Measurements from ENCODE around the gene LARGE2. TPM values are rescaled to one million over a fixed set of nuclear protein-coding genes. Genes with fewer than 3 reads are reported as not detected.

The LARGE2 gene
- total RNA-seq, 1 experiment from 2014 or later = 67.6 TPM

DNA sequence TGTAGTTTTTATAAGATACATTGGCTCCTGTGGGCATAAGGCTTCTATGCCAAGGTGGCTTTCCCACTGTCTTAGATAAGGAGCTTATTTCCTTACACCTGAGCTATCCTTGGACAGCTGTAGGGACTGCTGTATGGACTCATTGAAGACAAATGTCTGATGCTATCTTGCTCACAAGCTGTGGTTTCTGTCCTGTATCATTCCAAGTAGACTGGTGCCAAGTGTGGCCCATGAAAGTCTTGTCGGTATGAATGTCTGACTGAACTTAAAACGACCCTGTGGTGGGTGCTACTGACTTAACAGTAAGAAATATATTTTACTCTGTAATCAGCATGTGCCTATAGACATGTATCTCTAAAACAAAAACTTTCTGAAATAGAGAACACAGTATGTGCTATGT is 45.0 kb downstream of the LARGE2 start:
- TF ChIP-seq YY1 (IDR thresholded peaks at IDR 0.05; ENCODE audit: extremely low read depth, insufficient replicate concordance, low read depth, low read length) (no peak), ZFX (IDR thresholded peaks at IDR 0.05) (no peak), ZNF274 (IDR thresholded peaks at IDR 0.05; ENCODE audit: low read depth, low read length) (no peak), CBX3 (IDR thresholded peaks at IDR 0.05; ENCODE audit: low read depth) (no peak), TCF7L2 (IDR thresholded peaks at IDR 0.05; ENCODE audit: borderline replicate concordance, extremely low read depth, insufficient read depth, insufficient read length) (no peak)
- TF ChIP-seq, protein P1, sequence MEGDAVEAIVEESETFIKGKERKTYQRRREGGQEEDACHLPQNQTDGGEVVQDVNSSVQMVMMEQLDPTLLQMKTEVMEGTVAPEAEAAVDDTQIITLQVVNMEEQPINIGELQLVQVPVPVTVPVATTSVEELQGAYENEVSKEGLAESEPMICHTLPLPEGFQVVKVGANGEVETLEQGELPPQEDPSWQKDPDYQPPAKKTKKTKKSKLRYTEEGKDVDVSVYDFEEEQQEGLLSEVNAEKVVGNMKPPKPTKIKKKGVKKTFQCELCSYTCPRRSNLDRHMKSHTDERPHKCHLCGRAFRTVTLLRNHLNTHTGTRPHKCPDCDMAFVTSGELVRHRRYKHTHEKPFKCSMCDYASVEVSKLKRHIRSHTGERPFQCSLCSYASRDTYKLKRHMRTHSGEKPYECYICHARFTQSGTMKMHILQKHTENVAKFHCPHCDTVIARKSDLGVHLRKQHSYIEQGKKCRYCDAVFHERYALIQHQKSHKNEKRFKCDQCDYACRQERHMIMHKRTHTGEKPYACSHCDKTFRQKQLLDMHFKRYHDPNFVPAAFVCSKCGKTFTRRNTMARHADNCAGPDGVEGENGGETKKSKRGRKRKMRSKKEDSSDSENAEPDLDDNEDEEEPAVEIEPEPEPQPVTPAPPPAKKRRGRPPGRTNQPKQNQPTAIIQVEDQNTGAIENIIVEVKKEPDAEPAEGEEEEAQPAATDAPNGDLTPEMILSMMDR (IDR thresholded peaks at IDR 0.05 in 2 of 3, conservative IDR thresholded peaks at IDR 0.05 in 1 of 3; ENCODE audit: borderline replicate concordance in 1 of 3, insufficient read depth in 1 of 3, low read depth in 2 of 3, low read length in 2 of 3) = no peak
- POLR2A ChIA-PET = no interaction called here
- no peak for DNase-seq (ENCODE audit: low read depth, low spot score)

DNA sequence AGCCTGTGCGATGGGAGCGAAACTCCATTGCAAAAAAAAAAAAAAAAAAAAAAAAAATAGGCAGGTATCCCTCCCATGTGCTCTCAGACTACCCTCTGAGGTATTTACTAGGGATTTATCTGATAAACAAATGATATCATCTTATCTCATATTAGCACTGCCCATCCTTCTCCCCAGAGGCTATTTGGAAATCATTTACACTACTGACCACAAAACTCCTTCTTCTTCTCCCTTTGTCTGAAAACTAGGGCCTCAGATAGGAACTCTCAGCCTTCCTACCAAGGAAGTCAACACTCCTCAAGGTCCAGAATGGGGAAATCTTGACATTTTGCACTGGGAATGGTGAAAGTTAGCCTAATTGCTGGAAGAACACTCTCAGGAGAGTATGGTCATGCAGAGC is 46.4 kb downstream of the LARGE2 start:
- Histone ChIP-seq H4K20me1 (ENCODE audit: insufficient read depth) (no peaks in the 10 kb centered on the region), H3K27ac (ENCODE audit: low read depth, low read length) (no peak overlapping the region), H3K79me2 (ENCODE audit: insufficient read depth, low read length) (no peaks in the 10 kb centered on the region), H3K9me2 (ENCODE audit: insufficient read depth) (no peaks in the 10 kb centered on the region), H3K9me3 (ENCODE audit: control insufficient read depth in 1 of 2, insufficient read depth in 1 of 2, low read depth in 1 of 2, low read length in 2 of 2) (no peaks in the 10 kb centered on the region), H2AFZ (ENCODE audit: low read depth, low read length, poor library complexity, severe bottlenecking) (no peak overlapping the region), H3K4me2 (ENCODE audit: low read length) (no peak overlapping the region), H3K9ac (ENCODE audit: low read length) (no peak overlapping the region), H3K36me3 (ENCODE audit: control insufficient read depth in 1 of 2, insufficient read depth in 2 of 2, low read length in 2 of 2) (no peaks in the 10 kb centered on the region), H3K4me3 (replicated peaks in 1 of 2; ENCODE audit: low read depth in 1 of 2, low read length in 2 of 2) (no peak overlapping the region), H3K4me1 (ENCODE audit: control insufficient read depth in 1 of 2, insufficient read depth in 2 of 2, low read length in 2 of 2) (no peaks in the 10 kb centered on the region), H3K27me3 (ENCODE audit: insufficient read depth, low read length) (no peaks in the 10 kb centered on the region)
- DNase-seq (ENCODE audit: low read depth, low spot score) (no peak), ATAC-seq (no peak)
- no TSS peak for BruUV-seq (replicated peaks)
- ChIA-PET POLR2A (no interaction called here), CTCF (no interaction called here), RAD21 (ENCODE audit: low non-redundant PET in 1 of 2, low total read pairs in 2 of 2, uncharacterized antibody in 2 of 2, unreplicated experiment in 2 of 2) (no interaction called here)
- intact Hi-C loops (cut with micrococcal nuclease) = loop anchor here (10.0 kb wide), 1 partner anchor 346 kb away; no protein-coding TSS in a partner anchor
- no peak for TF ChIP-seq EGR1 (IDR thresholded peaks at IDR 0.05; ENCODE audit: low read depth)
- TF ChIP-seq TCF7L2 (IDR thresholded peaks at IDR 0.05; ENCODE audit: borderline replicate concordance, extremely low read depth, insufficient read depth, insufficient read length) = no peak
- TF ChIP-seq CBX3 (IDR thresholded peaks at IDR 0.05; ENCODE audit: low read depth) = no peak
- TF ChIP-seq, protein P2, sequence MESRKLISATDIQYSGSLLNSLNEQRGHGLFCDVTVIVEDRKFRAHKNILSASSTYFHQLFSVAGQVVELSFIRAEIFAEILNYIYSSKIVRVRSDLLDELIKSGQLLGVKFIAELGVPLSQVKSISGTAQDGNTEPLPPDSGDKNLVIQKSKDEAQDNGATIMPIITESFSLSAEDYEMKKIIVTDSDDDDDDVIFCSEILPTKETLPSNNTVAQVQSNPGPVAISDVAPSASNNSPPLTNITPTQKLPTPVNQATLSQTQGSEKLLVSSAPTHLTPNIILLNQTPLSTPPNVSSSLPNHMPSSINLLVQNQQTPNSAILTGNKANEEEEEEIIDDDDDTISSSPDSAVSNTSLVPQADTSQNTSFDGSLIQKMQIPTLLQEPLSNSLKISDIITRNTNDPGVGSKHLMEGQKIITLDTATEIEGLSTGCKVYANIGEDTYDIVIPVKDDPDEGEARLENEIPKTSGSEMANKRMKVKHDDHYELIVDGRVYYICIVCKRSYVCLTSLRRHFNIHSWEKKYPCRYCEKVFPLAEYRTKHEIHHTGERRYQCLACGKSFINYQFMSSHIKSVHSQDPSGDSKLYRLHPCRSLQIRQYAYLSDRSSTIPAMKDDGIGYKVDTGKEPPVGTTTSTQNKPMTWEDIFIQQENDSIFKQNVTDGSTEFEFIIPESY (IDR thresholded peaks at IDR 0.05; ENCODE audit: extremely low read depth, insufficient replicate concordance, low read length) = no peak
- TF ChIP-seq POLR2AphosphoS5 (IDR thresholded peaks at IDR 0.05; ENCODE audit: low read depth, low read length) = no peak
- no peak for TF ChIP-seq ZFX (IDR thresholded peaks at IDR 0.05)
- no peak for TF ChIP-seq JUND (IDR thresholded peaks at IDR 0.05)
- TF ChIP-seq, protein P1 (IDR thresholded peaks at IDR 0.05 in 2 of 3, conservative IDR thresholded peaks at IDR 0.05 in 1 of 3; ENCODE audit: borderline replicate concordance in 1 of 3, insufficient read depth in 1 of 3, low read depth in 2 of 3, low read length in 2 of 3) = no peak
- no peak for TF ChIP-seq FOSL1 (IDR thresholded peaks at IDR 0.05; ENCODE audit: low read depth)
- TF ChIP-seq, protein P3, sequence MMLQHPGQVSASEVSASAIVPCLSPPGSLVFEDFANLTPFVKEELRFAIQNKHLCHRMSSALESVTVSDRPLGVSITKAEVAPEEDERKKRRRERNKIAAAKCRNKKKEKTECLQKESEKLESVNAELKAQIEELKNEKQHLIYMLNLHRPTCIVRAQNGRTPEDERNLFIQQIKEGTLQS (IDR thresholded peaks at IDR 0.05) = no peak

More for the DNA sequence above, 45.0 kb downstream of the LARGE2 start:
- Histone ChIP-seq H3K9me3 (ENCODE audit: control insufficient read depth in 1 of 2, insufficient read depth in 1 of 2, low read depth in 1 of 2, low read length in 2 of 2) (no peaks in the 10 kb centered on the region), H3K36me3 (ENCODE audit: control insufficient read depth in 1 of 2, insufficient read depth in 2 of 2, low read length in 2 of 2) (no peaks in the 10 kb centered on the region), H3K9ac (ENCODE audit: low read length) (no peak overlapping the region), H2AFZ (ENCODE audit: low read depth, low read length, poor library complexity, severe bottlenecking) (no peak overlapping the region), H3K9me2 (ENCODE audit: insufficient read depth) (no peaks in the 10 kb centered on the region), H3K27me3 (ENCODE audit: insufficient read depth, low read length) (no peaks in the 10 kb centered on the region), H4K20me1 (ENCODE audit: insufficient read depth) (no peaks in the 10 kb centered on the region), H3K4me3 (replicated peaks in 1 of 2; ENCODE audit: low read depth in 1 of 2, low read length in 2 of 2) (no peak overlapping the region), H3K4me2 (ENCODE audit: low read length) (no peak overlapping the region), H3K79me2 (ENCODE audit: insufficient read depth, low read length) (no peaks in the 10 kb centered on the region), H3K4me1 (ENCODE audit: control insufficient read depth in 1 of 2, insufficient read depth in 2 of 2, low read length in 2 of 2) (no peaks in the 10 kb centered on the region), H3K27ac (ENCODE audit: low read depth, low read length) (no peak overlapping the region)
- intact Hi-C loops (cut with micrococcal nuclease) = loop anchor here (10.0 kb wide), 1 partner anchor 347 kb away; no protein-coding TSS in a partner anchor
- no TSS peak for BruUV-seq (replicated peaks)
- RAD21 ChIA-PET (ENCODE audit: low non-redundant PET in 1 of 2, low total read pairs in 2 of 2, uncharacterized antibody in 2 of 2, unreplicated experiment in 2 of 2) = no interaction called here
- no peak for ATAC-seq
- CTCF ChIA-PET = interaction anchor here (0.7 to 1.6 kb wide), 2 partner anchors 11 to 39 kb away, joined by 3 read pairs; no protein-coding TSS in a partner anchor

Data from HCT116 (cell line).